A204.1 (cell line): ENCODE measurements around the gene CD300H.
"Not testable (repeated sequence)": the region's sequence is repeated elsewhere in the genome, so short reads cannot be mapped to it uniquely, and the experiment has no call there.

Experiments
- FAIRE-seq: peaks from 2 replicates; lab custom pipeline; 2012; peaks lifted over from hg19 to GRCh38; lab: Jason Lieb, UNC

The CD300H gene

DNA sequence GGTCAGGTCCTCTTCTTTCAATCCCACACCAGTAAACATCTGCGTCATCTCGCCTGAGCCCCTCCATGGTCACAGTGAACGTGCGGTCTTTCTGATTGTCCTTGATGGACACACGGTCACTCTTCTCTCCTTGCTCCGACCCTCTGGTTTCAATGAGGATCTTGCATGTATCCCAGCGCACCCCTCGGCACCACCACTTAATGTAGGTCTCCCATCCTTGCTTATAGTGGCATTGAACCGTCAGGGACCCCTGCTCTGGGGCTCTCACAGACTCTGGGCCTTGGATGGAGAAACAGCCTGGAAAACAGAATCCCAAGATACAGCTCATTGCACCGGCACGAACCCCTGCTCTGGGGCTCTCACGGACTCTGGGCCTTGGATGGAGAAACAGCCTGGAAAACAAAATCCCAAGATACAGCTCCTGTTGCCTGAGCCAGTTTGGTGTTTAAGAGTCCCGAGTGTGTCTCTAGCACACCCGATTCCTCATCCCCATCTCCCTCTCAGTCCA, 41.5 kb downstream of the CD300H start:
- FAIRE-seq, result no peak

- no peak for FAIRE-seq
Observed at GRCh38 chr17:74525465-74525725, 41.9 kb downstream of the CD300H start.

- FAIRE-seq, result no peak
Observed at GRCh38 chr17:74524653-74525464, 42.5 kb downstream of the CD300H start.

- no peak for FAIRE-seq
Observed at GRCh38 chr17:74523308-74523707, 44.0 kb downstream of the CD300H start.

GRCh38 chr17:74522381-74523105, 44.8 kb downstream of the CD300H start:
- no peak for FAIRE-seq

DNA sequence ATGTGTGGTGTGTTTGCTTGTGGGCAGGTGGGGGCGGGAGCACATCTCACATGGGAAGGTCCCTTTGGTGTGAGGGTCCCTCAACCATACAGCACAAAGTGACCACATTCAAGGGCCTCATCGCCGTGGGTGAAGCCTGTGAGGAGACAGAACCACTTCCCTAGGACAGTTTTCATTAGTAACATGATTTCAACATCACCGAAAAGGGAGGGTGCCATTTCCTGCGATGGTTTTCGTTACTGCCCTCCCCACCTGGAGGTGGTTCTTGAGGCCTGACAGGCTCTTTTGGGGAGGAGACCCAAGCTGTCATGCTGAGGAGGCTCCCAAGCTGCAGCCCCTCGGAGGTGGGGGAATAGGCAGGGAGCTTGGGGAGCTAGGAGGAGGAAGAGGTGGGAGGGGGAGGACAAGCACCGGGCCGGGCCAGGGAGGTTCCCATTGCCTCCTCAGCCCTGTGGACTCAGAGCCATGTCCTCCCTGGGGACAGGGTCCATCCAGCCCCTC, 45.6 kb downstream of the CD300H start:
- no peak for FAIRE-seq

- FAIRE-seq, result no peak
Observed at GRCh38 chr17:74520790-74521480, 46.4 kb downstream of the CD300H start.

DNA sequence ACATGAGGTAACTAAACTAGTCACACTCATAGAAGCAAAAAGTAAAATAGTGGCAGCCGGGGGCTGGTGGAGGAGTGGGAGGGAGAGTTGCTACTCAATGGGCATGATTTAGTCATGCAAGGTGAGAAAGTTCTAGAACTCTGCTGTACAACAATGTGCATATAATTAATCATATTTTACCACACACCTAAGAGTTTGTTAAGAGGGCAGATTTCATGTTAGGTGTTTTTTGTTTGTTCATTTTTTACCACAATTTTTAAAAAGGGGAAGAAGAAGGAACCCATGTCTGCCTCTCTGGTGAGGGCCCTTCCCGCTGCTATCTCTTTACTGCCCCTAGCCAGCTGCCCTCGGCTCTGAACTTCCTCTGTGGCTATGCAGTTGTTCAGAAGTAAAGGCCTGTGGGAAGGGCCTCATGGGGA, 47.3 kb downstream of the CD300H start:
- no peak for FAIRE-seq

DNA sequence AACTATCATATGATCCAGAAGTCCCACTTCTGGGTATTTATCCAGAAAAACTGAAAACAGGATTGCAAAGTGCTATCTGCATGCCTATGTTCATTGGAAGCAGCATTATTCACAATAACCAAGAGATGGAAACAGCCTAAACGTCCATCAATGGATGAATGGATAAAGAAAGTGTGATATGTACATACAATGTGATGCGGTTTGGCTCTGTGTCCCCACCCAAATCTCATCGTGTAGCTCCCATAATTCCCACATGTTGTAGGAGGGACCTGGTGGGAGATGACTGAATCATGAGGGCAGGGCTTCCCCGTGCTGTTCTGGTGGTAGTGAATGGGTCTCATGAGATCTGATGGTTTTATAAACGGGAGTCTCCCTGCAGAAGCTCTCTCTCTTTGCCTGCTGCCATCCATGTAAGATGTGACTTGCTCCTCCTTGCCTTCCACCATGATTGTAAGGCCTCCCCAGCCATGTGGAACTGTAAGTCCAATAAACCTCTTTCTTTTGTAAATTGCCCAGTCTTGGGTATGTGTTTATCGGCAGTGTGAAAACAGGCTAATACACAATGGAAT, 48.8 kb downstream of the CD300H start:
- FAIRE-seq, result not testable (repeated sequence)

DNA sequence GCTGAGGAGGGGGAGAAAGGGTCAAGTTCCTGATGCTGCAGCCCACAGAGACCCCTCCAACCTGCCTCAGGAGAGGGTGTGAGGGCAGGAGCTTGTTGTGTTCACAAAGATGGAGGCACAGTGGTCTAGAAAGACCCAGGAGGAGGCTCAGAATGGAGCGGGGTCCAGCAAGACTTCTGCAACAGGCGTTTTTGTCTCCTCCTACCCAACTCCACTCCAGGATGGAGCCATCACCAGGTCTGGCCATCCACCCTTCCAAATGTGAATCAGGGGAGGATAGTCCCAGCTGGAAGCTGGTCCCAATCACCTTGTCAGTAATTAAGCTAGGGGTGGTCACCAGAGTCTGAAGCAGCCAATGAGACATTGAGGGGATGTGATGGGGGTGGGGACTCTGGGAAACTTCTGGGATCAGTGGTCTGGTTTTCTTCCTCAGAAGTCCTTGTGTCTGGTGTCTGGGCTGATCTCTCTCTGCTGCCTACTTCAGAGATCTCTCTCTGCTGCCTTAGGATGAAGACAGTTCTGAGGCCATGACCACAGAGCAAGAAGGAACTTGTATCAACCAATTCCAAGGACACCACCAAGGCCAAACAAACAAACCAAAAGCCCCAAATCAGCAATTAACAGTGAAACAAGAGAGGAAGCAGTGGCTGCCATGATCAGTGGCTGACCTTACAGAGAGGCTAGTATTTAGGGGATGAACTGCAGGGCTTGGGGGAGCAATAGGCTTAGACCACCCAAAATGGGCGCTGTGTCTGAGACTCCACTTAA, 50.6 kb downstream of the CD300H start:
- no peak for FAIRE-seq

DNA sequence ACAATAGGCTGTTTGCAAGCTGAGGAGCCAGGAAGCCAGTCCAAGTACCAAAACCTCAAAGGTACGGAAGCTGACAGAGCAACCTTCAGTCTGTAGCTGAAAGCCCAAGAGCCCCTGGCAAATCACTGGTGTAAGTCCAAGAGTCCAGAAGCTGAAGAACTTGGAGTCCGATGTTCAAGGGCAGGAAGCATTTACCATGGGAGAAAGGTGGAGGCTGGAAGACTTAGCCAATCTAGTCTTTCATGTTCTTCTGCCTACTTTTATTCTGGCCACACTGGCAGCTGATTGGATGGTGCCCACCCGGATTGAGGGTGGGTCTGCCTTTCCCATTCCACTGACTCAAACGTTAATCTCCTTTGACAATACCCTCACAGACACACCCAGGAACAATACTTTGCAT, 51.4 kb downstream of the CD300H start:
- no peak for FAIRE-seq

- no peak for FAIRE-seq
Observed at GRCh38 chr17:74514632-74515334, 52.5 kb downstream of the CD300H start.

GRCh38 chr17:74513987-74514631, 53.2 kb downstream of the CD300H start:
- no peak for FAIRE-seq

DNA sequence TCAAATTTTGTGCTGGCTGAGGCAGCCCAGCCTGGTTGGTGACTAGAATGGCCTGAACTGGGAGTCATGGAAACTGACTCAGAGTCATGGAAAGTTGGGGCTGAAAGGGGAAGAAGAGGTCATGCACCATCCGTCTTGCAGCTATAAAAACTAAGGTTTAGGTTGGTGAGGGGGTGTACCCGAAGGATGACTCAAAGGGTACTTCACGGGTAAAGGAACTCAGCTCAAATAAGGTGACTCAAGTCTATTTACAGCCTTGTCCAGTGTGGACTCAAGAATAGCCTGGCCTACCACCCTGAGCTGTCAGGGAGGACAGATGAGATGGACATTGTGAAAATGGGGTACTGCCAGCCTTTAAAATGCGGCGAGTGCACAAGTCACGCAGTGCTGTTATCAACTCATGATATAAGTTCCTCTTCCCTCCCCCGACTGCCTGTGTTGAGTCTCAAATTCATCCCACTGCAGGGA, 54.7 kb downstream of the CD300H start:
- no peak for FAIRE-seq

DNA sequence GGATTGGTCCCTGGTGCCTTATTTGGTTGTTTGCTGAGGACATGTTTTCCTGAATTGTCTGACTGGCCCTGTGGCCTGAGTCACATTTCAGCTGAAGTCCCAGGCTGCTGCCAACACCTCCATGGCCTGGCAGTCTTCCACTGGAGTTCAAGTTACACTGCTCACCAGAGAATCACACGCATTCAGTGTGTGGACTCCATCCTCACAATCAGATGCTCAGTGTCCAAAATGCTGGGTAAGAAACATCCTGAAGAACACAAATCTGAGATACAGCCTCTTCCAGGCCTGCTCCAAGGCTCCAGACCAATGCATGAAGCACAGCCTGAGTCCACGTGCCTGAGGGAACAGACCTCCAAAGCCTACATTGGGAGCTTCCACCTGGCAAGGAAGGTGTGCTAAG, 55.3 kb downstream of the CD300H start:
- no peak for FAIRE-seq
